ENCODE data around the gene FMN2. TPM values are rescaled to one million over a fixed set of nuclear protein-coding genes. Genes with fewer than 3 reads are reported as not detected.

FMN2 gene
- total RNA-seq, 4 donors from 2014 or later: 3.6 to 35.5 (median 5.6) TPM

DNA sequence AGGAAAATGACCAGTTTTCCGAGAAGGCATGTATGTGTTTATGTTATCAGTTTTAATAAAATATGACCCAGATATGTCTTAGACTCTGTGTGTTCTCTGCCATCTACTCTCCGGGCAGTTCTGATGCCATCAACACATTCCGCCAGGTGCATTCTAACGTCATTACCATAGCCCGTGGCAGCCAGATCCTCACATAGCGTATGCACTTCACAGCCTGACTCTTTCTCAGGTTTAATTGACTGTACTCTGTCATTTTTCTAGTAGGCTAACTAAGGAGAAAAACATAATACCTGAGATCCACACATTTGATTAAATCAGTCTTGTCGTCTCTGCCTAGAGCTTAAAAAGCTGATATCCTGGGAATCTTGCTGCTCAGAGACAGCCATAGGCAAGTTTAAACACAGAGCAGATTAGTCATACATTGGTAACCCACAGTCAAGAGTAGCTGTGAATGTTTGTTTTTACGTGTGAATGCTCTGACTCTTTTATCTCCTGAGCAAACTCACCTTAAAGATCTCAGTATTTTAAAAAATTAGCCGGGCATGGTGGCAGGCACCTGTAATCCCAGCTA lies 344.4 kb downstream of the FMN2 start:
- no peaks in the 10 kb centered on the region for H3K36me3 ChIP-seq
- H3K27ac ChIP-seq: no peak overlapping the region
- in situ Hi-C loops (cut with MboI; ENCODE audit: low pct_ligation_motif_present in 1 of 4, low pct_unique_long_range_greater_than_20kb in 1 of 4, low sequenced_read_pairs in 3 of 4) (no loop called here), intact Hi-C loops (cut with DNase I; ENCODE audit: low total_unique reads) (no loop called here)
- DNase-seq: no peak
- H3K9me3 ChIP-seq: no peaks in the 10 kb centered on the region
- TF ChIP-seq, protein P1, sequence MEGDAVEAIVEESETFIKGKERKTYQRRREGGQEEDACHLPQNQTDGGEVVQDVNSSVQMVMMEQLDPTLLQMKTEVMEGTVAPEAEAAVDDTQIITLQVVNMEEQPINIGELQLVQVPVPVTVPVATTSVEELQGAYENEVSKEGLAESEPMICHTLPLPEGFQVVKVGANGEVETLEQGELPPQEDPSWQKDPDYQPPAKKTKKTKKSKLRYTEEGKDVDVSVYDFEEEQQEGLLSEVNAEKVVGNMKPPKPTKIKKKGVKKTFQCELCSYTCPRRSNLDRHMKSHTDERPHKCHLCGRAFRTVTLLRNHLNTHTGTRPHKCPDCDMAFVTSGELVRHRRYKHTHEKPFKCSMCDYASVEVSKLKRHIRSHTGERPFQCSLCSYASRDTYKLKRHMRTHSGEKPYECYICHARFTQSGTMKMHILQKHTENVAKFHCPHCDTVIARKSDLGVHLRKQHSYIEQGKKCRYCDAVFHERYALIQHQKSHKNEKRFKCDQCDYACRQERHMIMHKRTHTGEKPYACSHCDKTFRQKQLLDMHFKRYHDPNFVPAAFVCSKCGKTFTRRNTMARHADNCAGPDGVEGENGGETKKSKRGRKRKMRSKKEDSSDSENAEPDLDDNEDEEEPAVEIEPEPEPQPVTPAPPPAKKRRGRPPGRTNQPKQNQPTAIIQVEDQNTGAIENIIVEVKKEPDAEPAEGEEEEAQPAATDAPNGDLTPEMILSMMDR (IDR thresholded peaks at IDR 0.05): no peak
- no peak for TF ChIP-seq POLR2A (IDR thresholded peaks at IDR 0.05)
- TF ChIP-seq POLR2AphosphoS5 (IDR thresholded peaks at IDR 0.05): no peak
- TF ChIP-seq EP300 (IDR thresholded peaks at IDR 0.05; ENCODE audit: low read depth): no peak
- H3K4me3 ChIP-seq: no peak overlapping the region
- 83 to 85% methylated on average over 8 to 9 of the region's 9 CpGs for WGBS, 2 donors (ENCODE audit: low coverage in 1 of 2)
- no peaks in the 10 kb centered on the region for H3K27me3 ChIP-seq
- no peaks in the 10 kb centered on the region for H3K4me1 ChIP-seq

DNA sequence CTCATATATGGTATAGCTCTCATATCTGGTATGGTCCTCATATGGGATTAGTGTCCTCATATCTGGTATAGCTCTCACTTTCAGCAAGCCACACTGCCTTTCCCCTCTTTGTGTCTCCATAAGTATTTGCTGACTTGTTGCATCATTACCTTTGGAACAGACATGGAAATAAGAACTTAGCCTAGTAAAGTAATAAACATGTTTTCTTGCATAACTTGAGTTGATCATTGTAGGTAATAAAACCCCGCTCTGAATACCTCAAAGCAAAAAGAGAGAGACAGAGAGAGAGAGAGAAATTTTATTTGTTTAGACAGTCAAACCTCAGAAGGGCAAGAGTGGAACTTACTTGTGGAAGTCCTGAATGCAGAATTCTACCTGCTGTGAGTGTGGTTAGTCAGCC lies 350.0 kb downstream of the FMN2 start:
- in situ Hi-C loops (cut with MboI; ENCODE audit: low pct_ligation_motif_present in 1 of 4, low pct_unique_long_range_greater_than_20kb in 1 of 4, low sequenced_read_pairs in 3 of 4): no loop called here
- DNase-seq: no peak
- no peaks in the 10 kb centered on the region for H3K36me3 ChIP-seq
- H3K27ac ChIP-seq: no peak overlapping the region
- H3K9me3 ChIP-seq: no peaks in the 10 kb centered on the region
- TF ChIP-seq POLR2AphosphoS5 (IDR thresholded peaks at IDR 0.05) (no peak), POLR2A (IDR thresholded peaks at IDR 0.05) (no peak), EP300 (IDR thresholded peaks at IDR 0.05; ENCODE audit: low read depth) (no peak)
- TF ChIP-seq, protein P1 (IDR thresholded peaks at IDR 0.05): no peak
- H3K4me1 ChIP-seq: peaks cover 0 to 9% (median 1%) of the 10 kb centered on the region in 4 donors
- WGBS, 2 donors (ENCODE audit: low coverage in 1 of 2): 57 to 69% methylated on average over 1 of the region's 1 CpG
- intact Hi-C loops (cut with DNase I; ENCODE audit: low total_unique reads): no loop called here
- H3K4me3 ChIP-seq: no peak overlapping the region
- no peaks in the 10 kb centered on the region for H3K27me3 ChIP-seq

- H3K4me3 ChIP-seq: no peak overlapping the region
- WGBS, 2 donors (ENCODE audit: low coverage in 1 of 2): 57 to 74% methylated on average over 3 of the region's 3 CpGs
- intact Hi-C loops (cut with DNase I; ENCODE audit: low total_unique reads): no loop called here
- in situ Hi-C loops (cut with MboI; ENCODE audit: low pct_ligation_motif_present in 1 of 4, low pct_unique_long_range_greater_than_20kb in 1 of 4, low sequenced_read_pairs in 3 of 4): no loop called here
- H3K36me3 ChIP-seq: no peaks in the 10 kb centered on the region
- no peaks in the 10 kb centered on the region for H3K27me3 ChIP-seq
- DNase-seq: no peak
- TF ChIP-seq EP300 (IDR thresholded peaks at IDR 0.05; ENCODE audit: low read depth) (no peak), POLR2A (IDR thresholded peaks at IDR 0.05) (no peak), POLR2AphosphoS5 (IDR thresholded peaks at IDR 0.05) (no peak)
- TF ChIP-seq, protein P1 (IDR thresholded peaks at IDR 0.05): no peak
- no peaks in the 10 kb centered on the region for H3K9me3 ChIP-seq
- H3K4me1 ChIP-seq: peaks cover 0 to 9% (median 1%) of the 10 kb centered on the region in 4 donors
- no peak overlapping the region for H3K27ac ChIP-seq
Measured at GRCh38 chr1:240445369-240445768, 353.7 kb downstream of the FMN2 start.

- Histone ChIP-seq H3K27me3 (no peaks in the 10 kb centered on the region), H3K36me3 (no peaks in the 10 kb centered on the region), H3K4me3 (no peak overlapping the region), H3K27ac (no peak overlapping the region), H3K4me1 (peaks cover 0 to 7% (median 3%) of the 10 kb centered on the region in 4 donors), H3K9me3 (no peaks in the 10 kb centered on the region)
- TF ChIP-seq, protein P1 (IDR thresholded peaks at IDR 0.05): peak; percentile 29 to 48 (median 37)
- TF ChIP-seq EP300 (IDR thresholded peaks at IDR 0.05; ENCODE audit: low read depth): no peak
- no peak for DNase-seq
- WGBS, 2 donors (ENCODE audit: low coverage in 1 of 2): 71 to 82% methylated on average over 5 to 7 of the region's 7 CpGs
- in situ Hi-C loops (cut with MboI; ENCODE audit: low pct_ligation_motif_present in 1 of 4, low pct_unique_long_range_greater_than_20kb in 1 of 4, low sequenced_read_pairs in 3 of 4) (no loop called here), intact Hi-C loops (cut with DNase I; ENCODE audit: low total_unique reads) (no loop called here)
Measured at GRCh38 chr1:240455228-240455821, 363.6 kb downstream of the FMN2 start.
